Karpas-422 (cell line): ENCODE results near the gene WWTR1. TPM values are rescaled to one million over a fixed set of nuclear protein-coding genes. Genes with fewer than 3 reads are reported as not detected.

ENCODE experiments used
- DNase-seq: peaks from one replicate; pipeline ENCODE4 v3.0.0-alpha.2; 2015
- H2AFZ ChIP-seq: fragments of 200-600 bp; sonication (generic); 2 replicates; pipeline ENCODE4 v1.6.1; 2014; ENCODE audit warnings: antibody characterized with exemption, low read length, mixed read lengths
- H3K27ac ChIP-seq: fragments of 200-600 bp; sonication (generic); 2 replicates; pipeline ENCODE4 v1.5.1; 2014; ENCODE audit warnings: mild to moderate bottlenecking, low read length, moderate library complexity
- H3K27me3 ChIP-seq: fragments of 200-600 bp; sonication (generic); 2 replicates; pipeline ENCODE4 v1.6.1; 2014; ENCODE audit warnings: low read length, mixed read lengths
- H3K36me3 ChIP-seq: fragments of 200-600 bp; sonication (generic); 2 replicates; pipeline ENCODE4 v1.6.1; 2014; ENCODE audit warnings: low read length, mixed read lengths; ENCODE audit not compliant: insufficient read depth
- H3K4me1 ChIP-seq: fragments of 200-600 bp; sonication (generic); 2 replicates; pipeline ENCODE4 v1.6.1; 2014; ENCODE audit warnings: mild to moderate bottlenecking, low read length, mixed read lengths
- H3K4me2 ChIP-seq: fragments of 200-600 bp; sonication (generic); 2 replicates; pipeline ENCODE4 v1.6.1; 2014; ENCODE audit warnings: low read length, low read depth, mild to moderate bottlenecking; ENCODE audit not compliant: poor library complexity, severe bottlenecking
- H3K4me3 ChIP-seq: fragments of 200-600 bp; sonication (generic); 2 replicates; pipeline ENCODE4 v1.5.1; 2014; ENCODE audit warnings: mild to moderate bottlenecking, antibody characterized with exemption, low read length, mixed read lengths
- H3K79me2 ChIP-seq: fragments of 200-600 bp; sonication (generic); 2 replicates; pipeline ENCODE4 v1.6.1; 2014; ENCODE audit warnings: mild to moderate bottlenecking, low read length, mixed read lengths
- H3K9ac ChIP-seq: fragments of 200-600 bp; sonication (generic); 2 replicates; pipeline ENCODE4 v1.6.0; 2014; ENCODE audit warnings: low read length
- H3K9me2 ChIP-seq: fragments of 200-600 bp; sonication (generic), shearing (Covaris generic); replicated peaks from 2 replicates; pipeline ENCODE4 v1.6.0; 2014; ENCODE audit warnings: mild to moderate bottlenecking, low read length, moderate library complexity; ENCODE audit not compliant: insufficient read depth
- H3K9me3 ChIP-seq: fragments of 300-700, 200-600 bp; sonication (generic); 2 replicates; pipeline ENCODE4 v1.6.1; 2014; ENCODE audit warnings: low read length, mixed read lengths
- H4K20me1 ChIP-seq: fragments of 200-600 bp; sonication (generic); 2 replicates; pipeline ENCODE4 v1.6.1; 2014; ENCODE audit warnings: mild to moderate bottlenecking, antibody characterized with exemption, low read length, low read depth; ENCODE audit not compliant: insufficient read depth
- small RNA-seq: library from RNA; depleted of rRNA; stranded (forward); fragments of <200 nt; gene quantifications from one replicate; pipeline ENCODE3, GENCODE V24; 2014
- total RNA-seq: library from RNA; depleted of rRNA; stranded (reverse); fragments of >200 nt; shearing (Covaris generic); gene quantifications from 2 replicates; pipeline ENCODE4 v1.2.3, GENCODE V29; 2014; ENCODE audit warnings: low replicate concordance; rRNA removed

The WWTR1 gene
- total RNA-seq, 1 experiment from 2014 or later: 0.11 TPM

GRCh38 chr3:149468504-149469212 is 189.2 kb downstream of the WWTR1 start:
- no peak overlapping the region for H3K9ac ChIP-seq
- no peaks in the 10 kb centered on the region for H3K27me3 ChIP-seq
- no peaks in the 10 kb centered on the region for H3K9me3 ChIP-seq
- no peaks in the 10 kb centered on the region for H3K79me2 ChIP-seq
- H3K9me2 ChIP-seq: no peaks in the 10 kb centered on the region
- no peak overlapping the region for H3K27ac ChIP-seq
- H3K4me2 ChIP-seq: no peak overlapping the region
- H3K4me1 ChIP-seq: no peaks in the 10 kb centered on the region
- no peaks in the 10 kb centered on the region for H3K36me3 ChIP-seq
- no peaks in the 10 kb centered on the region for H4K20me1 ChIP-seq
- H3K4me3 ChIP-seq: no peak overlapping the region
- H2AFZ ChIP-seq: no peak overlapping the region
- DNase-seq: no peak

Small RNA genes lying within 50 kb of the gene (small RNA-seq; reads per million reads assigned to genes)
- gene RNU6-1098P: not detected

Other genes starting within 250 kb of the WWTR1 start
- gene TM4SF4, start 183.3 kb downstream of the WWTR1 start, total RNA-seq: not detected in 2 replicates
- gene COMMD2, start 94.5 kb upstream of the WWTR1 start, total RNA-seq: 18.8 and 33.8 TPM in 2 replicates
- not detected in 2 replicates for gene ANKUB1, start 134.5 kb upstream of the WWTR1 start, total RNA-seq
- gene RNF13, start 155.2 kb upstream of the WWTR1 start, total RNA-seq: 58.4 and 161 TPM in 2 replicates